Measurements from ENCODE around the gene RNF157. TPM values are rescaled to one million over a fixed set of nuclear protein-coding genes. Genes with fewer than 3 reads are reported as not detected.

Gene RNF157
- total and polyA plus RNA-seq, 10 of the 15 experiments (the other 5 are each of a cell fraction or from before 2014, with no cell fraction given), result 1.4 to 15.9 (median 9.6) TPM

DNA sequence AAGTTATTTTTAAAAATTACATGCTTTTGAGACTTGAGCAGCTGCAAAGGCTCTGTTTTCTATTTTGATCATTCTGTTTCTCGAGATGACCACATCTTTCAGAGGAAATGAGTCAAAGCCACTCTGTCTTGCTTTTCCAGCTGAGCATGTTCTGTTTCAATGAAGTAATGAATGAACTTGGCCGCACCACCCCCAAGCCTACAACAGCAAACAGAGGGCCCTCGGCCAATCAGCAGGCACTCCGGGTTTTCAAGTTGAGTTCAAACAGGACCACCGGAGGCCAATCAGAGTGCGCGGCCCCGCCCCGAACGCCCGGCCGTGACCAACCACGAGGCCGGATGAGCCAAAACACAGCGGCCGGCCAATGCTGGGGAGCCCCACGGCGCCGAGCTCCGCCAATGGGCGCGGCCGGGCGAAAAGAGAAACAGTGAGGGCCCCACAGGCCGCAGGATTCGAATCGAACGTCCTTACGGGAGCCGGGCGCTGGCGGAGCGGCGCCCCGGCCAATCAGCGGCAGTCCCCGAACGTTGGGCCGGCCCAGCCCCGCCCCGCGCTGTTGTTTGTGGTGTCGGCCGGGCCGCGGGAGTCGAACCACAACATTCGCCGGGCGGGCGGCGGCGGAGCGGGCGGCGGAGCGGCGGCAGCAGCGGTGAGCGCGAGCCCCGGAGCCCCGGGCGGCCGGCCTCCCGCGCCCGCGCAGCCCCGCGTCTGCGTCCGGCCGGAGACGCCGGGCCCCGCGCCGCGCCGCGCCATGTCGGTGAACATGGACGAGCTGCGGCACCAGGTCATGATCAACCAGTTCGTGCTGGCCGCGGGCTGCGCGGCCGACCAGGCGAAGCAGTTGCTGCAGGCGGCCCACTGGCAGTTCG lies 24.7 kb upstream of the RNF157 start, which contains the start of gene UBALD2:
Gene UBALD2 (plus strand): TSS at position 594 of the 869 bp plus-strand sequence. CDS start 158 bp downstream, at position 752.
- intact Hi-C loops (cut with micrococcal nuclease; ENCODE audit: unreplicated experiment), result loop anchor here (2.0 to 10.0 kb wide), 4 partner anchors 18 to 480 kb away; partner anchors contain the start of gene UNK
- no peaks in the 10 kb centered on the region for H3K36me3 ChIP-seq (ENCODE audit: control insufficient read depth in 2 of 2, insufficient read depth in 2 of 2, low read length in 1 of 2)
- H4K20me1 ChIP-seq (ENCODE audit: control insufficient read depth, insufficient read depth), result no peaks in the 10 kb centered on the region
- H3K79me2 ChIP-seq (ENCODE audit: control insufficient read depth, insufficient read depth, low read length), result peaks cover 48% of the 10 kb centered on the region
- no peaks in the 10 kb centered on the region for H3K9me3 ChIP-seq (replicated peaks; ENCODE audit: control insufficient read depth, insufficient read depth, low read length)
- FAIRE-seq (peak; percentile 81), ATAC-seq (peak; percentile 81), DNase-seq (ENCODE audit: low read depth, low spot score) (peak; percentile 99)
- peak within 1 kb of the TSS; percentile 99 for H3K4me2 ChIP-seq (ENCODE audit: control insufficient read depth, insufficient read depth)
- peaks cover 56% of the 10 kb centered on the region for H3K4me1 ChIP-seq (ENCODE audit: control insufficient read depth, insufficient read depth, low read length)
- no TSS peak for BruUV-seq (replicated peaks)
- peak within 1 kb of the TSS; percentile 93 for H3K9ac ChIP-seq (ENCODE audit: control insufficient read depth, insufficient read depth, low read length)
- peak within 1 kb of the TSS; percentile 84 for H3K4me3 ChIP-seq
- POLR2A ChIA-PET, result interaction anchor here (0.5 to 17.9 kb wide), 13 partner anchors 7 to 878 kb away, joined by 3 to 427 read pairs (median 5); partner anchors contain the start of genes RNF157 and UNK
- H3K27ac ChIP-seq (ENCODE audit: control insufficient read depth, insufficient read depth), result peak within 1 kb of the TSS; percentile 99
- SMC1A ChIA-PET (ENCODE audit: uncharacterized antibody, unreplicated experiment), result interaction anchor here (0.9 to 8.3 kb wide), 10 partner anchors 8 to 369 kb away, joined by 3 to 226 read pairs (median 22); no protein-coding TSS in a partner anchor
- RAD21 ChIA-PET (ENCODE audit: unreplicated experiment), result interaction anchor here (0.6 to 18.5 kb wide), 12 partner anchors 9 to 472 kb away, joined by 3 to 419 read pairs (median 16); partner anchors contain the start of gene SRSF2
- in situ Hi-C loops (cut with MboI), result loop anchor here (5.0 to 25.0 kb wide), 4 partner anchors 78 to 1897 kb away; partner anchors contain the start of genes SYNGR2 and UNK
- 1% methylated on average over 93 of the region's 94 CpGs for WGBS (ENCODE audit: insufficient coverage, insufficient replicate concordance, low lambda C conversion rate, missing lambda C conversion rate)
- CTCF ChIA-PET, result interaction anchor here (0.8 to 7.9 kb wide), 10 partner anchors 9 to 139 kb away, joined by 3 to 82 read pairs (median 12); no protein-coding TSS in a partner anchor
- H3K27me3 ChIP-seq (replicated peaks in 1 of 2; ENCODE audit: control insufficient read depth in 2 of 2, insufficient read depth in 2 of 2, low read length in 1 of 2), result no peaks in the 10 kb centered on the region
- no peak within 1 kb of the TSS for H2AFZ ChIP-seq (ENCODE audit: control insufficient read depth, low read depth, low read length)
- TF ChIP-seq MLLT1 (IDR thresholded peaks at IDR 0.05), result peak; percentile 83
- TF ChIP-seq, protein P1, sequence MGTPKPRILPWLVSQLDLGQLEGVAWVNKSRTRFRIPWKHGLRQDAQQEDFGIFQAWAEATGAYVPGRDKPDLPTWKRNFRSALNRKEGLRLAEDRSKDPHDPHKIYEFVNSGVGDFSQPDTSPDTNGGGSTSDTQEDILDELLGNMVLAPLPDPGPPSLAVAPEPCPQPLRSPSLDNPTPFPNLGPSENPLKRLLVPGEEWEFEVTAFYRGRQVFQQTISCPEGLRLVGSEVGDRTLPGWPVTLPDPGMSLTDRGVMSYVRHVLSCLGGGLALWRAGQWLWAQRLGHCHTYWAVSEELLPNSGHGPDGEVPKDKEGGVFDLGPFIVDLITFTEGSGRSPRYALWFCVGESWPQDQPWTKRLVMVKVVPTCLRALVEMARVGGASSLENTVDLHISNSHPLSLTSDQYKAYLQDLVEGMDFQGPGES (IDR thresholded peaks at IDR 0.05), result peak; percentile 95
- no peak for TF ChIP-seq CEBPB (IDR thresholded peaks at IDR 0.05; ENCODE audit: borderline replicate concordance in 1 of 2, low read depth in 2 of 2, low read length in 2 of 2)
- TF ChIP-seq SIN3A (IDR thresholded peaks at IDR 0.05; ENCODE audit: low read depth, low read length), result peak; percentile 70; the same call in 1 of the 2 replicates
- TF ChIP-seq JUNB (IDR thresholded peaks at IDR 0.05), result peak; percentile 98
- 0 out of 2 replicates have a peak, but pooled peaks have one; percentile 1 for TF ChIP-seq RAD21 (IDR thresholded peaks at IDR 0.05; ENCODE audit: insufficient read depth, low read depth, low read length)
- peak; percentile 43; the same call in 1 of the 2 replicates for TF ChIP-seq SREBF1 (IDR thresholded peaks at IDR 0.05; ENCODE audit: low read length)
- peak; percentile 96 for TF ChIP-seq ZSCAN29 (IDR thresholded peaks at IDR 0.05)
- TF ChIP-seq HCFC1 (IDR thresholded peaks at IDR 0.05; ENCODE audit: low read length), result 0 out of 2 replicates have a peak, but pooled peaks have one; percentile 16
- peak; percentile 98 for TF ChIP-seq SKIL (IDR thresholded peaks at IDR 0.05; ENCODE audit: low read depth, poor library complexity, severe bottlenecking)
- peak; percentile 96 for TF ChIP-seq NFYB (IDR thresholded peaks at IDR 0.05; ENCODE audit: insufficient read depth, low read depth, low read length)
- peak; percentile 90 for TF ChIP-seq MEF2B (IDR thresholded peaks at IDR 0.05; ENCODE audit: partially characterized antibody, poor library complexity, severe bottlenecking)
- no peak for TF ChIP-seq CREB1 (IDR thresholded peaks at IDR 0.05; ENCODE audit: low read depth)
- TF ChIP-seq KDM1A (IDR thresholded peaks at IDR 0.05; ENCODE audit: borderline replicate concordance), result no peak
- peak; percentile 4 for TF ChIP-seq SIX5 (IDR thresholded peaks at IDR 0.05; ENCODE audit: low read depth, low read length, severe bottlenecking)
- peak; percentile 51; the same call in 1 of the 2 replicates for TF ChIP-seq RCOR1 (conservative IDR thresholded peaks at IDR 0.05; ENCODE audit: low read depth, low read length)
- peak; percentile 78; the same call in 1 of the 2 replicates for TF ChIP-seq RFX5 (IDR thresholded peaks at IDR 0.05; ENCODE audit: low read depth, low read length)
- TF ChIP-seq EGR1 (IDR thresholded peaks at IDR 0.05; ENCODE audit: borderline replicate concordance in 1 of 2, low read depth in 2 of 2, low read length in 2 of 2), result no peak

Measured in GM12878 (cell line).